Measurements from ENCODE around the gene HOXB7.

GRCh38 chr17:48588528-48588927 lies 22.3 kb downstream of the HOXB7 start:
- TF ChIP-seq SP1 (IDR thresholded peaks at IDR 0.05) = no peak
- TF ChIP-seq CTCF (IDR thresholded peaks at IDR 0.05; ENCODE audit: low read depth, low read length, missing input control) = no peak
- no peak for TF ChIP-seq MAX (IDR thresholded peaks at IDR 0.05)
- TF ChIP-seq RXRA (IDR thresholded peaks at IDR 0.05) = no peak
- TF ChIP-seq RAD21 (IDR thresholded peaks at IDR 0.05) = no peak

Measured in liver (tissue), 3 donors.